HepG2 (cell line): ENCODE measurements around the gene U2AF2. TPM values are rescaled to one million over a fixed set of nuclear protein-coding genes. Genes with fewer than 3 reads are reported as not detected.

Experiments used
- DPF2 ChIP-seq: sonication (generic); formaldehyde crosslinking; IDR thresholded peaks from 2 replicates; pipeline ENCODE4 v1.4.0; 2020; ENCODE audit warnings: mild to moderate bottlenecking, low read depth, missing genetic modification reagents, borderline replicate concordance
- FOSL2 ChIP-seq: sonication (generic); formaldehyde crosslinking; IDR thresholded peaks from 2 replicates; pipeline ENCODE4 v1.4.0; 2020; ENCODE audit warnings: missing genetic modification reagents
- HDAC1 ChIP-seq: sonication (generic); formaldehyde crosslinking; IDR thresholded peaks from 2 replicates; pipeline ENCODE4 v1.5.1; 2020; ENCODE audit warnings: mild to moderate bottlenecking, missing genetic modification reagents
- JUN ChIP-seq: sonication (generic); formaldehyde crosslinking; IDR thresholded peaks from 2 replicates; pipeline ENCODE4 v1.4.0; 2020; ENCODE audit warnings: mild to moderate bottlenecking, missing genetic modification reagents
- KLF9 ChIP-seq: IDR thresholded peaks from 2 replicates; pipeline ENCODE4 v1.6.1; 2016; ENCODE audit warnings: low read depth
- NBN ChIP-seq: fragments of 450-650 bp; conservative IDR thresholded peaks from 2 replicates; pipeline ENCODE4 v1.6.1; 2017
- NPAS2 ChIP-seq: sonication (generic); formaldehyde crosslinking; IDR thresholded peaks from 2 replicates; pipeline ENCODE4 v1.8.0; 2022; ENCODE audit warnings: mild to moderate bottlenecking, missing genetic modification reagents, borderline replicate concordance
- PHF8 ChIP-seq: sonication (generic); formaldehyde crosslinking; IDR thresholded peaks from 2 replicates; pipeline ENCODE4 v1.5.0; 2020; ENCODE audit warnings: missing genetic modification reagents
- POLR2A ChIP-seq, 2 experiments: IDR thresholded peaks; 2 replicates each; pipeline ENCODE4 v1.6.1; 2011; ENCODE audit warnings: low read depth in 2 of 2, low read length in 2 of 2, mild to moderate bottlenecking in 1 of 2, moderate library complexity in 1 of 2; ENCODE audit not compliant: insufficient read depth in 1 of 2
- PRPF4 ChIP-seq: fragments of 200-400 bp; formaldehyde crosslinking; IDR thresholded peaks from 2 replicates; pipeline ENCODE4 v1.6.1; 2016; ENCODE audit warnings: low read length, low read depth; ENCODE audit not compliant: poor library complexity, severe bottlenecking
- SP4 ChIP-seq: sonication (generic); formaldehyde crosslinking; IDR thresholded peaks from 2 replicates; pipeline ENCODE4 v1.8.1; 2023; ENCODE audit warnings: mild to moderate bottlenecking, missing genetic modification reagents
- TGIF2 ChIP-seq: IDR thresholded peaks from 2 replicates; pipeline ENCODE4 v1.6.1; 2016; ENCODE audit warnings: control low read depth, missing compliant biosample characterization
- ZBTB38 ChIP-seq: sonication (generic); formaldehyde crosslinking; IDR thresholded peaks from 2 replicates; pipeline ENCODE4 v1.5.1; 2020; ENCODE audit warnings: mild to moderate bottlenecking, missing genetic modification reagents
- ZC3H4 ChIP-seq: sonication (generic); formaldehyde crosslinking; IDR thresholded peaks from 2 replicates; pipeline ENCODE4 v1.4.0; 2020; ENCODE audit warnings: missing genetic modification reagents, borderline replicate concordance
- ZMYM2 ChIP-seq: sonication (generic); formaldehyde crosslinking; IDR thresholded peaks from 2 replicates; pipeline ENCODE4 v1.8.0; 2022; ENCODE audit warnings: mild to moderate bottlenecking, missing genetic modification reagents
- ZNF264 ChIP-seq: sonication (generic); formaldehyde crosslinking; IDR thresholded peaks from 2 replicates; pipeline ENCODE4 v1.4.0; 2020; ENCODE audit warnings: missing genetic modification reagents
- ZNF382 ChIP-seq: sonication (generic); formaldehyde crosslinking; IDR thresholded peaks from 2 replicates; pipeline ENCODE4 v1.5.0; 2020; ENCODE audit warnings: missing genetic modification reagents, mild to moderate bottlenecking, borderline replicate concordance
- ZSCAN22 ChIP-seq: sonication (generic); formaldehyde crosslinking; IDR thresholded peaks from 2 replicates; pipeline ENCODE4 v1.4.0; 2020; ENCODE audit warnings: mild to moderate bottlenecking, missing genetic modification reagents
- polyA plus RNA-seq, 8 experiments: library from polyadenylated mRNA; depleted of rRNA in 3 of 8; stranded (reverse) in 7 of 8; unstranded in 1 of 8; fragments of >200 nt; fragmentation: Illumina TruSeq in 4 of 8; extraction: Trizol in 4 of 8; gene quantifications; 2 replicates each; pipeline versions ENCODE4 v1.2.1 to v1.2.3, GENCODE V29; 2011 to 2016; ENCODE audit warnings: low read depth in 4 of 8, missing spikeins in 1 of 8, mixed read lengths in 1 of 8; ENCODE audit not compliant: insufficient read depth in 1 of 8
- total RNA-seq, 5 experiments: library from RNA; depleted of rRNA; stranded (reverse); fragments of >200 nt; fragmentation: Illumina TruSeq; extraction: Trizol; gene quantifications; 2 replicates each; pipeline ENCODE4 v1.2.3, GENCODE V29; 2016; ENCODE audit warnings: low read depth in 1 of 5
- TF ChIP-seq, protein P1 (sequence below): sonication (generic); formaldehyde crosslinking; IDR thresholded peaks from 2 replicates; pipeline ENCODE4 v1.5.1; 2020; ENCODE audit warnings: mild to moderate bottlenecking, moderate library complexity, missing genetic modification reagents
- TF ChIP-seq, protein P2 (sequence below): sonication (generic); formaldehyde crosslinking; IDR thresholded peaks from 2 replicates; pipeline ENCODE4 v1.8.0; 2022; ENCODE audit warnings: low read depth, missing genetic modification reagents
- TF ChIP-seq, protein P3 (sequence below): fragments of 450-650 bp; IDR thresholded peaks from 2 replicates; pipeline ENCODE4 v1.6.1; 2017; ENCODE audit warnings: mild to moderate bottlenecking
- TF ChIP-seq, protein P4 (sequence below): sonication (generic); formaldehyde crosslinking; IDR thresholded peaks from 2 replicates; pipeline ENCODE4 v1.8.1; 2023; ENCODE audit warnings: missing genetic modification reagents, mild to moderate bottlenecking, borderline replicate concordance
- TF ChIP-seq, protein P5 (sequence below): sonication (generic); formaldehyde crosslinking; IDR thresholded peaks from 2 replicates; pipeline ENCODE4 v1.5.0; 2020; ENCODE audit warnings: missing genetic modification reagents

Gene U2AF2
- total and polyA plus RNA-seq, 2 of the 13 experiments (the other 11 are each of a cell fraction or from before 2014, with no cell fraction given) = 84.3 to 124 TPM

DNA sequence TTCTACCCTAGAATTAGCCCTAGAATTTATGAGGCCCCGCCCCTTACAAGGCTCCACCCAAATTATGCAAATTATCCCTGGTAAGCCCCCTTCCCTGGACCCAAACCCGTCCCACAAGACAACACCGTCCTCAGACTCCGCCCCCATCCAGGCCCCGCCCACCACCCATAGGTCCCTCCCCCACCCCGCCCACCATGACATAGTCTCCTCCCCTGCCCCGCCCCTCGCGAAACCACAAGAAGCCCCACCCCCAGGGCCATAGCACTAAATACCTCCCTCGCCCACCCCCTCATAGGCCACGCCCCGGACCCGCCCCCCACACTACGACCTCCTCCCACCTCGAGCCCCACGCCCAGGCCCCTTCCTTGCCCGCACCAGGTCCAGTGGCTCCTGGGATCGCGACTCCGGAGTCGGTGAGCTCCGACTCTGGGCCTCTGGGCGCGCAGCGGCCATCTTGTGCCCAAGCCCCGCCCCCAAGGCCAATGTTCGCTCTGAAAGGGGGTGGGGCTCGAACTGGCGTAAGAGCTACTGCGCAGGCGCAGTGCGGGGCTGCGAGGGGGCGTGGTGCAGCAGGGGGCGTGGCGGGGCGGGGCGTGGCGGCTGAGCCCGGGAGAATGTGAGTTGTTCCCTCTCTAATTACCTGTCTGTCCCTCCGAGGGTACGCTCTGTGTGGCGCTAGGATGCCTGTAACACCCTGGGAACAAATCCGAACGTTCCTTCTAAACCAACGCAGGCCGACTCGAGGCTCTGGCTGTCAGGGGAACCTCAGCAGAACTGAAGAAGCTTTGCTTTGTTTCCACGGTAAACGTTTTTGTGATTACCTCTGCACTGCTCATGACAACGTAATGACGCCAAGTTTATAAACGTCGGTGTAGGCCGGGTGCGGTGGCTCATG, 30.5 kb upstream of the U2AF2 start, which contains the start of gene ZNF784 (continued):
- TF ChIP-seq, protein P1, sequence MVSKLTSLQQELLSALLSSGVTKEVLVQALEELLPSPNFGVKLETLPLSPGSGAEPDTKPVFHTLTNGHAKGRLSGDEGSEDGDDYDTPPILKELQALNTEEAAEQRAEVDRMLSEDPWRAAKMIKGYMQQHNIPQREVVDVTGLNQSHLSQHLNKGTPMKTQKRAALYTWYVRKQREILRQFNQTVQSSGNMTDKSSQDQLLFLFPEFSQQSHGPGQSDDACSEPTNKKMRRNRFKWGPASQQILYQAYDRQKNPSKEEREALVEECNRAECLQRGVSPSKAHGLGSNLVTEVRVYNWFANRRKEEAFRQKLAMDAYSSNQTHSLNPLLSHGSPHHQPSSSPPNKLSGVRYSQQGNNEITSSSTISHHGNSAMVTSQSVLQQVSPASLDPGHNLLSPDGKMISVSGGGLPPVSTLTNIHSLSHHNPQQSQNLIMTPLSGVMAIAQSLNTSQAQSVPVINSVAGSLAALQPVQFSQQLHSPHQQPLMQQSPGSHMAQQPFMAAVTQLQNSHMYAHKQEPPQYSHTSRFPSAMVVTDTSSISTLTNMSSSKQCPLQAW (CRISPR knock-in tag) = peak; percentile 57; the same call in 1 of the 2 replicates
- TF ChIP-seq ZNF264 (CRISPR knock-in tag) = no peak
- TF ChIP-seq, protein P2, sequence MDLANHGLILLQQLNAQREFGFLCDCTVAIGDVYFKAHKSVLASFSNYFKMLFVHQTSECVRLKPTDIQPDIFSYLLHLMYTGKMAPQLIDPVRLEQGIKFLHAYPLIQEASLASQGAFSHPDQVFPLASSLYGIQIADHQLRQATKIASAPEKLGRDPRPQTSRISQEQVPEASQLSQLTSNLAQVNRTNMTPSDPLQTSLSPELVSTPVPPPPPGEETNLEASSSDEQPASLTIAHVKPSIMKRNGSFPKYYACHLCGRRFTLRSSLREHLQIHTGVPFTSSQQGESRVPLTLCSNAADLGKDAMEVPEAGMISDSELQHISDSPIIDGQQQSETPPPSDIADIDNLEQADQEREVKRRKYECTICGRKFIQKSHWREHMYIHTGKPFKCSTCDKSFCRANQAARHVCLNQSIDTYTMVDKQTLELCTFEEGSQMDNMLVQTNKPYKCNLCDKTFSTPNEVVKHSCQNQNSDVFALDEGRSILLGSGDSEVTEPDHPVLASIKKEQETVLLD (CRISPR knock-in tag) = no peak
- TF ChIP-seq ZNF382 (CRISPR knock-in tag) = no peak
- TF ChIP-seq PRPF4 = no peak
- peak; percentile 74 to 88 for TF ChIP-seq POLR2A (IDR thresholded peaks at IDR 0.05; ENCODE audit: insufficient read depth in 1 of 2, low read depth in 2 of 2, low read length in 2 of 2)
- TF ChIP-seq PHF8 (CRISPR knock-in tag) = peak; percentile 69
- TF ChIP-seq, protein P3, sequence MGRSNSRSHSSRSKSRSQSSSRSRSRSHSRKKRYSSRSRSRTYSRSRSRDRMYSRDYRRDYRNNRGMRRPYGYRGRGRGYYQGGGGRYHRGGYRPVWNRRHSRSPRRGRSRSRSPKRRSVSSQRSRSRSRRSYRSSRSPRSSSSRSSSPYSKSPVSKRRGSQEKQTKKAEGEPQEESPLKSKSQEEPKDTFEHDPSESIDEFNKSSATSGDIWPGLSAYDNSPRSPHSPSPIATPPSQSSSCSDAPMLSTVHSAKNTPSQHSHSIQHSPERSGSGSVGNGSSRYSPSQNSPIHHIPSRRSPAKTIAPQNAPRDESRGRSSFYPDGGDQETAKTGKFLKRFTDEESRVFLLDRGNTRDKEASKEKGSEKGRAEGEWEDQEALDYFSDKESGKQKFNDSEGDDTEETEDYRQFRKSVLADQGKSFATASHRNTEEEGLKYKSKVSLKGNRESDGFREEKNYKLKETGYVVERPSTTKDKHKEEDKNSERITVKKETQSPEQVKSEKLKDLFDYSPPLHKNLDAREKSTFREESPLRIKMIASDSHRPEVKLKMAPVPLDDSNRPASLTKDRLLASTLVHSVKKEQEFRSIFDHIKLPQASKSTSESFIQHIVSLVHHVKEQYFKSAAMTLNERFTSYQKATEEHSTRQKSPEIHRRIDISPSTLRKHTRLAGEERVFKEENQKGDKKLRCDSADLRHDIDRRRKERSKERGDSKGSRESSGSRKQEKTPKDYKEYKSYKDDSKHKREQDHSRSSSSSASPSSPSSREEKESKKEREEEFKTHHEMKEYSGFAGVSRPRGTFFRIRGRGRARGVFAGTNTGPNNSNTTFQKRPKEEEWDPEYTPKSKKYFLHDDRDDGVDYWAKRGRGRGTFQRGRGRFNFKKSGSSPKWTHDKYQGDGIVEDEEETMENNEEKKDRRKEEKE = no peak
- TF ChIP-seq, protein P4, sequence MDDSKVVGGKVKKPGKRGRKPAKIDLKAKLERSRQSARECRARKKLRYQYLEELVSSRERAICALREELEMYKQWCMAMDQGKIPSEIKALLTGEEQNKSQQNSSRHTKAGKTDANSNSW (CRISPR knock-in tag) = no peak
- TF ChIP-seq NBN = no peak
- TF ChIP-seq JUN (CRISPR knock-in tag) = no peak; the same call in 1 of the 2 replicates
- no peak for TF ChIP-seq ZSCAN22
- TF ChIP-seq KLF9 (CRISPR knock-in tag) = peak; percentile 80; the same call in 1 of the 2 replicates
- no peak for TF ChIP-seq ZMYM2 (CRISPR knock-in tag)
- no peak for TF ChIP-seq FOSL2
- TF ChIP-seq, protein P5, sequence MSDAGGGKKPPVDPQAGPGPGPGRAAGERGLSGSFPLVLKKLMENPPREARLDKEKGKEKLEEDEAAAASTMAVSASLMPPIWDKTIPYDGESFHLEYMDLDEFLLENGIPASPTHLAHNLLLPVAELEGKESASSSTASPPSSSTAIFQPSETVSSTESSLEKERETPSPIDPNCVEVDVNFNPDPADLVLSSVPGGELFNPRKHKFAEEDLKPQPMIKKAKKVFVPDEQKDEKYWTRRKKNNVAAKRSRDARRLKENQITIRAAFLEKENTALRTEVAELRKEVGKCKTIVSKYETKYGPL (CRISPR knock-in tag) = no peak
- TF ChIP-seq DPF2 (CRISPR knock-in tag) = no peak
- 0 out of 2 replicates have a peak, but pooled peaks have one; percentile 26 for TF ChIP-seq TGIF2 (CRISPR knock-in tag)
- peak; percentile 89 for TF ChIP-seq SP4 (CRISPR knock-in tag)
- TF ChIP-seq NPAS2 (CRISPR knock-in tag) = no peak
- 0 out of 2 replicates have a peak, but pooled peaks have one; percentile 24 for TF ChIP-seq HDAC1 (CRISPR knock-in tag)
- 0 out of 2 replicates have a peak, but pooled peaks have one; percentile 20 for TF ChIP-seq ZBTB38 (CRISPR knock-in tag)
- TF ChIP-seq ZC3H4 = no peak
